Measurements from ENCODE around the gene DCTN3. TPM values are rescaled to one million over a fixed set of nuclear protein-coding genes. Genes with fewer than 3 reads are reported as not detected.

DCTN3 gene
- total and polyA plus RNA-seq, 10 of the 15 experiments (the other 5 are each of a cell fraction or from before 2014, with no cell fraction given): 19.0 to 120 (median 71.8) TPM

DNA sequence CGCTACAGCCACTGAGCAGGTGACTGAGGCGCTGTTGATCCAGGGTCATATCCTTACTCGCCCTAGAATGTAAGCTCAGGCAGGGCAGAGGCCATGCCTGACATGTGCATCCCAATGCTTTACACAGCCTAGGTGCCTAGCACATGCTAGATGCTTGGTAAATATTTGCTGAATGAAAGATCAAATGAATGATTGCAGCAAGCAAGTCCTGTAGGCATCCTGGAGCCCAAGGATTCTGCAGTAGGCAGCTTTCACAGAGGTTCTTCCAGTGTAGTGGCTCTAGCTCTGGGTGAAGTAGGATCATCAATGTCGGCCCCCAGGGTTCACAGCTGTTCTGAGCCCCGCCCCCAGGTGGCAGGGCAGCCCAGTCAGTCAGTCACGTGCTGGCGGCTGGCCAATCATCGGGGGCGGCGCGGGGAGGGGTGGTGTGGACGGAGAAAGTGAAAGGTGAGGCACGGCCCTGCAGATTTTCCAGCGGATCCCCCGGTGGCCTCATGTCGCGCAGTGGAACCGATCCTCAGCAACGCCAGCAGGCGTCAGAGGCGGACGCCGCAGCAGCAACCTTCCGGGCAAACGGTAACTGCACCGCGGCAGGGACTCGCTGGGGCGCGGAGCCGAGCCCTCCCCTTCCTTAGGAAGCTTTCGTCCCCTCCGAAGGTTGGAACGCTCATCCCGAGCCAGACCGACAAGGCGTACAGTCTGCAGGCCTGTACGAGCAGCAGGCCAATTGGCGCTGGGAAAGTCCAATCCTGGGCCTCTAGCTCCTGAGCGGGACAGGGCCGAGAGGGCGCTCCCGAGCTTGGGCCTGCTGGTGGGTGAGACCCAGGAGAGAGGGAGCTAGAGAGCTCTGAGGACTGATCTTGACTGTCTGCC lies 26.2 kb upstream of the DCTN3 start, which contains the start of gene GALT (continued):
- TF ChIP-seq, protein P1, sequence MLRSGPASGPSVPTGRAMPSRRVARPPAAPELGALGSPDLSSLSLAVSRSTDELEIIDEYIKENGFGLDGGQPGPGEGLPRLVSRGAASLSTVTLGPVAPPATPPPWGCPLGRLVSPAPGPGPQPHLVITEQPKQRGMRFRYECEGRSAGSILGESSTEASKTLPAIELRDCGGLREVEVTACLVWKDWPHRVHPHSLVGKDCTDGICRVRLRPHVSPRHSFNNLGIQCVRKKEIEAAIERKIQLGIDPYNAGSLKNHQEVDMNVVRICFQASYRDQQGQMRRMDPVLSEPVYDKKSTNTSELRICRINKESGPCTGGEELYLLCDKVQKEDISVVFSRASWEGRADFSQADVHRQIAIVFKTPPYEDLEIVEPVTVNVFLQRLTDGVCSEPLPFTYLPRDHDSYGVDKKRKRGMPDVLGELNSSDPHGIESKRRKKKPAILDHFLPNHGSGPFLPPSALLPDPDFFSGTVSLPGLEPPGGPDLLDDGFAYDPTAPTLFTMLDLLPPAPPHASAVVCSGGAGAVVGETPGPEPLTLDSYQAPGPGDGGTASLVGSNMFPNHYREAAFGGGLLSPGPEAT (IDR thresholded peaks at IDR 0.05; ENCODE audit: low read depth): peak; percentile 58; the same call in 1 of the 2 replicates
- TF ChIP-seq ZZZ3 (IDR thresholded peaks at IDR 0.05; ENCODE audit: control insufficient read depth, insufficient read length, low read depth) (no peak), EZH2 (IDR thresholded peaks at IDR 0.05; ENCODE audit: borderline replicate concordance, control insufficient read depth, low read depth, low read length) (no peak), CREM (IDR thresholded peaks at IDR 0.05; ENCODE audit: low read depth) (no peak; the same call in 1 of the 2 replicates), POLR2AphosphoS2 (IDR thresholded peaks at IDR 0.05; ENCODE audit: low read depth, low read length) (no peak; the same call in 1 of the 2 replicates), RELA (IDR thresholded peaks at IDR 0.05; ENCODE audit: borderline replicate concordance, partially characterized antibody) (peak; percentile 68), HDGF (IDR thresholded peaks at IDR 0.05) (peak; percentile 53; the same call in 1 of the 2 replicates), NFIC (IDR thresholded peaks at IDR 0.05; ENCODE audit: low read depth, low read length) (no peak), FOS (IDR thresholded peaks at IDR 0.05; ENCODE audit: borderline replicate concordance, extremely low read depth, insufficient read length) (peak; percentile 40), POU2F2 (IDR thresholded peaks at IDR 0.05; ENCODE audit: borderline replicate concordance, low read depth, low read length) (0 out of 3 replicates have a peak, but pooled peaks have one; percentile 37), BCL11A (IDR thresholded peaks at IDR 0.05; ENCODE audit: low read depth, low read length) (no peak), NR2F1 (conservative IDR thresholded peaks at IDR 0.05) (no peak; the same call in 1 of the 2 replicates), ZSCAN29 (IDR thresholded peaks at IDR 0.05) (no peak), ASH2L (IDR thresholded peaks at IDR 0.05; ENCODE audit: borderline replicate concordance, low read depth) (peak; percentile 76; the same call in 1 of the 2 replicates), SMAD5 (IDR thresholded peaks at IDR 0.05; ENCODE audit: low read depth) (no peak), CBX5 (IDR thresholded peaks at IDR 0.05; ENCODE audit: low read depth) (no peak), MEF2B (IDR thresholded peaks at IDR 0.05; ENCODE audit: partially characterized antibody, poor library complexity, severe bottlenecking) (no peak), GABPA (IDR thresholded peaks at IDR 0.05; ENCODE audit: low read depth) (no peak), RCOR1 (conservative IDR thresholded peaks at IDR 0.05; ENCODE audit: low read depth, low read length) (no peak), TCF12 (IDR thresholded peaks at IDR 0.05; ENCODE audit: low read depth, low read length) (peak; percentile 76; the same call in 1 of the 2 replicates)
- TF ChIP-seq, protein P2, sequence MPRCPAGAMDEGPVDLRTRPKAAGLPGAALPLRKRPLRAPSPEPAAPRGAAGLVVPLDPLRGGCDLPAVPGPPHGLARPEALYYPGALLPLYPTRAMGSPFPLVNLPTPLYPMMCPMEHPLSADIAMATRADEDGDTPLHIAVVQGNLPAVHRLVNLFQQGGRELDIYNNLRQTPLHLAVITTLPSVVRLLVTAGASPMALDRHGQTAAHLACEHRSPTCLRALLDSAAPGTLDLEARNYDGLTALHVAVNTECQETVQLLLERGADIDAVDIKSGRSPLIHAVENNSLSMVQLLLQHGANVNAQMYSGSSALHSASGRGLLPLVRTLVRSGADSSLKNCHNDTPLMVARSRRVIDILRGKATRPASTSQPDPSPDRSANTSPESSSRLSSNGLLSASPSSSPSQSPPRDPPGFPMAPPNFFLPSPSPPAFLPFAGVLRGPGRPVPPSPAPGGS (IDR thresholded peaks at IDR 0.05; ENCODE audit: borderline replicate concordance, insufficient read depth, low read depth, low read length, poor library complexity, severe bottlenecking): no peak
- TF ChIP-seq, protein P3, sequence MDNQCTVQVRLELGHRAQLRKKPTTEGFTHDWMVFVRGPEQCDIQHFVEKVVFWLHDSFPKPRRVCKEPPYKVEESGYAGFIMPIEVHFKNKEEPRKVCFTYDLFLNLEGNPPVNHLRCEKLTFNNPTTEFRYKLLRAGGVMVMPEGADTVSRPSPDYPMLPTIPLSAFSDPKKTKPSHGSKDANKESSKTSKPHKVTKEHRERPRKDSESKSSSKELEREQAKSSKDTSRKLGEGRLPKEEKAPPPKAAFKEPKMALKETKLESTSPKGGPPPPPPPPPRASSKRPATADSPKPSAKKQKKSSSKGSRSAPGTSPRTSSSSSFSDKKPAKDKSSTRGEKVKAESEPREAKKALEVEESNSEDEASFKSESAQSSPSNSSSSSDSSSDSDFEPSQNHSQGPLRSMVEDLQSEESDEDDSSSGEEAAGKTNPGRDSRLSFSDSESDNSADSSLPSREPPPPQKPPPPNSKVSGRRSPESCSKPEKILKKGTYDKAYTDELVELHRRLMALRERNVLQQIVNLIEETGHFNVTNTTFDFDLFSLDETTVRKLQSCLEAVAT (IDR thresholded peaks at IDR 0.05): no peak
- TF ChIP-seq, protein P4, sequence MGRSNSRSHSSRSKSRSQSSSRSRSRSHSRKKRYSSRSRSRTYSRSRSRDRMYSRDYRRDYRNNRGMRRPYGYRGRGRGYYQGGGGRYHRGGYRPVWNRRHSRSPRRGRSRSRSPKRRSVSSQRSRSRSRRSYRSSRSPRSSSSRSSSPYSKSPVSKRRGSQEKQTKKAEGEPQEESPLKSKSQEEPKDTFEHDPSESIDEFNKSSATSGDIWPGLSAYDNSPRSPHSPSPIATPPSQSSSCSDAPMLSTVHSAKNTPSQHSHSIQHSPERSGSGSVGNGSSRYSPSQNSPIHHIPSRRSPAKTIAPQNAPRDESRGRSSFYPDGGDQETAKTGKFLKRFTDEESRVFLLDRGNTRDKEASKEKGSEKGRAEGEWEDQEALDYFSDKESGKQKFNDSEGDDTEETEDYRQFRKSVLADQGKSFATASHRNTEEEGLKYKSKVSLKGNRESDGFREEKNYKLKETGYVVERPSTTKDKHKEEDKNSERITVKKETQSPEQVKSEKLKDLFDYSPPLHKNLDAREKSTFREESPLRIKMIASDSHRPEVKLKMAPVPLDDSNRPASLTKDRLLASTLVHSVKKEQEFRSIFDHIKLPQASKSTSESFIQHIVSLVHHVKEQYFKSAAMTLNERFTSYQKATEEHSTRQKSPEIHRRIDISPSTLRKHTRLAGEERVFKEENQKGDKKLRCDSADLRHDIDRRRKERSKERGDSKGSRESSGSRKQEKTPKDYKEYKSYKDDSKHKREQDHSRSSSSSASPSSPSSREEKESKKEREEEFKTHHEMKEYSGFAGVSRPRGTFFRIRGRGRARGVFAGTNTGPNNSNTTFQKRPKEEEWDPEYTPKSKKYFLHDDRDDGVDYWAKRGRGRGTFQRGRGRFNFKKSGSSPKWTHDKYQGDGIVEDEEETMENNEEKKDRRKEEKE (IDR thresholded peaks at IDR 0.05): no peak

Data from GM12878 (cell line).